Spleen (tissue), 7 donors: ENCODE measurements around the gene IVL.

Source experiments
- POLR2A ChIP-seq, 3 donors: fragments of 450-650 bp; IDR thresholded peaks; one replicate each; pipeline ENCODE4 v1.5.1; 2017; ENCODE audit warnings: antibody characterized with exemption in 3 of 3, mild to moderate bottlenecking in 1 of 3
- POLR2AphosphoS5 ChIP-seq, 3 donors: sonication (generic); formaldehyde crosslinking; IDR thresholded peaks; one replicate each; pipeline ENCODE4 v1.5.1; 2017; ENCODE audit warnings: antibody characterized with exemption in 3 of 3
- TF ChIP-seq, protein P1 (sequence below), 11 experiments: fragments of 200-600 bp in 7 of 11; fragments of 450-650 bp in 4 of 11; sonication (generic) in 4 of 11; IDR thresholded peaks in 8 of 11; conservative IDR thresholded peaks in 3 of 11; 1 replicate in 7 of 11; 2 replicates in 4 of 11; pipeline versions ENCODE4 v1.4.0 to v1.8.0; 2016 to 2021; ENCODE audit warnings: antibody characterized with exemption in 11 of 11, inconsistent platforms in 4 of 11, mild to moderate bottlenecking in 1 of 11
- donor health status: DM: no; HTN: no; CAD: no; lungs with moderate emphysema.
- donor health status: DM: no; HTN: no; CAD: no.
- donor health status: DM: no; HTN: no; CAD: no.

DNA sequence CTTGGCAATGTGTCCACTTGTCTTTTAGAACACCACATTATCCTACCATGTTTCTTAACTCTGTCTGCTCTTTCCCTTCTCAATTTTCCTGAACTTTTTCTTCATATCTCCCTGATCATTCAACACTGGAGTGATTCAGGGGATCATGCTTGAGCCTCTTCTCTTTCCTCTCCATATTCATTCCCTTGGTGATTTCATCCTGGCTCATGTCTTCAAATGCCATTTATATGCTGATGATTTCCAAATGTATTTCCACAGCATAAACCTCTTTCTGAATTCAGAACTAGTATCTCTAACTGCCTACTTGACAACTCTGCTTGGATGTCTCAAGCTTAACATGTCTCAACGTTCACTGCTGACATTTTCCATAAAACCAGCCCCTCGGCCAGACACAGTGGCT, 8.5 kb upstream of the IVL start:
- TF ChIP-seq POLR2AphosphoS5 (IDR thresholded peaks at IDR 0.05) (no peak), POLR2A (IDR thresholded peaks at IDR 0.05) (no peak)
- TF ChIP-seq, protein P1, sequence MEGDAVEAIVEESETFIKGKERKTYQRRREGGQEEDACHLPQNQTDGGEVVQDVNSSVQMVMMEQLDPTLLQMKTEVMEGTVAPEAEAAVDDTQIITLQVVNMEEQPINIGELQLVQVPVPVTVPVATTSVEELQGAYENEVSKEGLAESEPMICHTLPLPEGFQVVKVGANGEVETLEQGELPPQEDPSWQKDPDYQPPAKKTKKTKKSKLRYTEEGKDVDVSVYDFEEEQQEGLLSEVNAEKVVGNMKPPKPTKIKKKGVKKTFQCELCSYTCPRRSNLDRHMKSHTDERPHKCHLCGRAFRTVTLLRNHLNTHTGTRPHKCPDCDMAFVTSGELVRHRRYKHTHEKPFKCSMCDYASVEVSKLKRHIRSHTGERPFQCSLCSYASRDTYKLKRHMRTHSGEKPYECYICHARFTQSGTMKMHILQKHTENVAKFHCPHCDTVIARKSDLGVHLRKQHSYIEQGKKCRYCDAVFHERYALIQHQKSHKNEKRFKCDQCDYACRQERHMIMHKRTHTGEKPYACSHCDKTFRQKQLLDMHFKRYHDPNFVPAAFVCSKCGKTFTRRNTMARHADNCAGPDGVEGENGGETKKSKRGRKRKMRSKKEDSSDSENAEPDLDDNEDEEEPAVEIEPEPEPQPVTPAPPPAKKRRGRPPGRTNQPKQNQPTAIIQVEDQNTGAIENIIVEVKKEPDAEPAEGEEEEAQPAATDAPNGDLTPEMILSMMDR (IDR thresholded peaks at IDR 0.05 in 8 of 11, conservative IDR thresholded peaks at IDR 0.05 in 3 of 11), result no peak
